Liver (tissue), 9 donors: ENCODE results near the gene ATP5F1B. TPM values are rescaled to one million over a fixed set of nuclear protein-coding genes. Genes with fewer than 3 reads are reported as not detected.

ENCODE experiments used
- DNase-seq: peaks from one replicate; pipeline ENCODE4 v3.0.0-alpha.2; 2017; ENCODE audit warnings: low spot score
- H3K27ac ChIP-seq, 2 donors: one replicate each; pipeline ENCODE4 v1.7.0; 2013; ENCODE audit warnings: inconsistent platforms in 2 of 2, low read length in 2 of 2, control low read depth in 1 of 2, low read depth in 1 of 2, mild to moderate bottlenecking in 1 of 2
- H3K27me3 ChIP-seq, 4 donors: one replicate each; pipeline versions ENCODE4 v1.6.1 to v1.7.0; 2013; ENCODE audit warnings: low read length in 3 of 4, inconsistent platforms in 1 of 4, mild to moderate bottlenecking in 1 of 4, moderate library complexity in 1 of 4; ENCODE audit not compliant: control insufficient read depth in 4 of 4, insufficient read depth in 4 of 4
- H3K36me3 ChIP-seq, 4 donors: one replicate each; pipeline versions ENCODE4 v1.6.1 to v1.7.0; 2013; ENCODE audit warnings: low read length in 3 of 4, mild to moderate bottlenecking in 3 of 4, low read depth in 1 of 4, moderate library complexity in 1 of 4; ENCODE audit not compliant: control insufficient read depth in 4 of 4, insufficient read depth in 3 of 4
- H3K4me1 ChIP-seq, 4 donors: one replicate each; pipeline versions ENCODE4 v1.6.1 to v1.7.0; 2013; ENCODE audit warnings: low read length in 3 of 4, mild to moderate bottlenecking in 3 of 4, moderate library complexity in 1 of 4; ENCODE audit not compliant: control insufficient read depth in 4 of 4, insufficient read depth in 4 of 4
- H3K4me3 ChIP-seq, 3 donors: one replicate each; pipeline versions ENCODE4 v1.6.1 to v1.7.0; 2013; ENCODE audit warnings: low read length in 3 of 3, control low read depth in 1 of 3, low read depth in 1 of 3, mild to moderate bottlenecking in 1 of 3
- H3K9ac ChIP-seq, 2 donors: one replicate each; pipeline ENCODE4 v1.7.0; 2013; ENCODE audit warnings: low read length in 2 of 2, mild to moderate bottlenecking in 2 of 2, moderate library complexity in 2 of 2, control low read depth in 1 of 2, low read depth in 1 of 2
- H3K9me3 ChIP-seq, 4 donors: one replicate each; pipeline versions ENCODE4 v1.6.1 to v1.7.0; 2013; ENCODE audit warnings: low read length in 3 of 4; ENCODE audit not compliant: control insufficient read depth in 4 of 4
- EGR1 ChIP-seq, 2 donors: IDR thresholded peaks; 2 replicates each; pipeline ENCODE4 v1.6.1; 2016 to 2018; ENCODE audit warnings: antibody characterized with exemption in 2 of 2, low read depth in 2 of 2
- FOXA1 ChIP-seq: IDR thresholded peaks from 2 replicates; pipeline ENCODE4 v1.6.1; 2016; ENCODE audit warnings: antibody characterized with exemption
- FOXA2 ChIP-seq: IDR thresholded peaks from 2 replicates; pipeline ENCODE4 v1.6.1; 2016; ENCODE audit warnings: antibody characterized with exemption
- GABPA ChIP-seq, 2 donors: IDR thresholded peaks in 1 of 2; conservative IDR thresholded peaks in 1 of 2; 2 replicates each; pipeline ENCODE4 v1.6.1; 2016; ENCODE audit warnings: antibody characterized with exemption in 2 of 2, mild to moderate bottlenecking in 1 of 2, moderate library complexity in 1 of 2
- HNF4A ChIP-seq, 2 donors: conservative IDR thresholded peaks; 2 replicates each; pipeline ENCODE4 v1.6.1; 2016; ENCODE audit warnings: antibody characterized with exemption in 2 of 2, mild to moderate bottlenecking in 2 of 2
- HNF4G ChIP-seq: IDR thresholded peaks from 2 replicates; pipeline ENCODE4 v1.6.1; 2016; ENCODE audit warnings: antibody characterized with exemption
- JUND ChIP-seq, 2 donors: IDR thresholded peaks; 2 replicates each; pipeline ENCODE4 v1.6.1; 2016; ENCODE audit warnings: antibody characterized with exemption in 2 of 2
- NR2F2 ChIP-seq: IDR thresholded peaks from 2 replicates; pipeline ENCODE4 v1.6.1; 2016; ENCODE audit warnings: antibody characterized with exemption
- RAD21 ChIP-seq, 2 donors: IDR thresholded peaks; 2 replicates each; pipeline ENCODE4 v1.6.1; 2016; ENCODE audit warnings: antibody characterized with exemption in 2 of 2, mild to moderate bottlenecking in 2 of 2
- RXRA ChIP-seq, 2 donors: IDR thresholded peaks; 2 replicates each; pipeline ENCODE4 v1.6.1; 2017 to 2018; ENCODE audit warnings: antibody characterized with exemption in 2 of 2, mild to moderate bottlenecking in 1 of 2
- SP1 ChIP-seq: IDR thresholded peaks from 2 replicates; pipeline ENCODE4 v1.6.1; 2018; ENCODE audit warnings: antibody characterized with exemption, mild to moderate bottlenecking
- TAF1 ChIP-seq: conservative IDR thresholded peaks from 2 replicates; pipeline ENCODE4 v1.6.1; 2016; ENCODE audit warnings: antibody characterized with exemption, mild to moderate bottlenecking
- YY1 ChIP-seq: IDR thresholded peaks from 2 replicates; pipeline ENCODE4 v1.6.1; 2016; ENCODE audit warnings: antibody characterized with exemption, mild to moderate bottlenecking
- WGBS: extraction: QIAGEN DNeasy Blood & Tissue Kit; methylation state at CpG from one replicate; pipeline ENCODE4 v1.1.7; 2013; 5-methylcytosine and 5-hydroxymethylcytosine counted together
- polyA plus RNA-seq, 2 donors: library from polyadenylated mRNA; stranded (reverse) in 1 of 2; unstranded in 1 of 2; fragments of 200-250 nt in 1 of 2; fragments of >200 nt in 1 of 2; fragmentation: Nextera tagmentation in 1 of 2; extraction: Ambion mirVana in 1 of 2; gene quantifications; one replicate each; pipeline versions ENCODE4 v1.2.1 to v1.2.3, GENCODE V29; 2013 to 2015
- total RNA-seq, 2 donors: library from RNA; depleted of rRNA; stranded (reverse); fragments of >200 nt; gene quantifications; one replicate each; pipeline ENCODE4 v1.2.3, GENCODE V29; 2014
- TF ChIP-seq, protein P1 (sequence below): IDR thresholded peaks from 2 replicates; pipeline ENCODE4 v1.6.1; 2016; ENCODE audit warnings: antibody characterized with exemption
- TF ChIP-seq, protein P2 (sequence below): IDR thresholded peaks from 2 replicates; pipeline ENCODE4 v1.6.1; 2016; ENCODE audit warnings: antibody characterized with exemption
- TF ChIP-seq, protein P3 (sequence below): IDR thresholded peaks from 2 replicates; pipeline ENCODE4 v1.6.1; 2016; ENCODE audit warnings: antibody characterized with exemption
- TF ChIP-seq, protein P4 (sequence below): IDR thresholded peaks from 2 replicates; pipeline ENCODE4 v1.6.1; 2016; ENCODE audit warnings: antibody characterized with exemption, mild to moderate bottlenecking
- TF ChIP-seq, protein P5 (sequence below): fragments of 150-350 bp; IDR thresholded peaks from 2 replicates; pipeline ENCODE4 v1.5.1; 2017; ENCODE audit warnings: improper control_type of control experiment, low read depth, low read length; ENCODE audit not compliant: missing input control
- donor health status: healthy.
- donor health status: healthy.
- donor health status: healthy.
- donor health status: healthy.
- donor health status: healthy.

ATP5F1B gene
- total and polyA plus RNA-seq, 4 donors: 273 to 569 (median 438) TPM

DNA sequence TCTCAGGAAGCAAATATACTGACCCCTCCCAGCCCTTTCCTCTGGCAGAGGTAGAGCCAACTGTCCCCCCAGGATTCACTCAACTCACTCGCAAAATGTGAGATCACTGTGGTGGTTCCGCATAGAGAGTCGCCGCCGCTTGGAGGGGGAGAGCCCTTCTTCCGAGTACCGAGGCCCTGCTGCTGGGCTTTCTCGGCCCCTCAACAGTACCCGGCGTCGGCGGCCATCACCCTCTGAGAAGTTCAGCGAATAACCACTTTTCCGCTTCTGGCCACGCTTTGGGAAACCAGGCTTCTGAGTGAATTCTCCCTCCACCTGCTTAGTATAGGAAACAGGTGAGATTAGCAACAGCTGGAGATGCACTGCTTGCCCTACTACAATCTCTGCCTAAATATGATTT, 46.7 kb downstream of the ATP5F1B start:
- H3K27ac ChIP-seq: no peak overlapping the region
- H3K9me3 ChIP-seq: no peaks in the 10 kb centered on the region
- no peak for DNase-seq
- H3K9ac ChIP-seq: no peak overlapping the region
- no peak for TF ChIP-seq NR2F2
- TF ChIP-seq, protein P1, sequence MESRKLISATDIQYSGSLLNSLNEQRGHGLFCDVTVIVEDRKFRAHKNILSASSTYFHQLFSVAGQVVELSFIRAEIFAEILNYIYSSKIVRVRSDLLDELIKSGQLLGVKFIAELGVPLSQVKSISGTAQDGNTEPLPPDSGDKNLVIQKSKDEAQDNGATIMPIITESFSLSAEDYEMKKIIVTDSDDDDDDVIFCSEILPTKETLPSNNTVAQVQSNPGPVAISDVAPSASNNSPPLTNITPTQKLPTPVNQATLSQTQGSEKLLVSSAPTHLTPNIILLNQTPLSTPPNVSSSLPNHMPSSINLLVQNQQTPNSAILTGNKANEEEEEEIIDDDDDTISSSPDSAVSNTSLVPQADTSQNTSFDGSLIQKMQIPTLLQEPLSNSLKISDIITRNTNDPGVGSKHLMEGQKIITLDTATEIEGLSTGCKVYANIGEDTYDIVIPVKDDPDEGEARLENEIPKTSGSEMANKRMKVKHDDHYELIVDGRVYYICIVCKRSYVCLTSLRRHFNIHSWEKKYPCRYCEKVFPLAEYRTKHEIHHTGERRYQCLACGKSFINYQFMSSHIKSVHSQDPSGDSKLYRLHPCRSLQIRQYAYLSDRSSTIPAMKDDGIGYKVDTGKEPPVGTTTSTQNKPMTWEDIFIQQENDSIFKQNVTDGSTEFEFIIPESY: no peak
- no peak for TF ChIP-seq TAF1
- H3K4me3 ChIP-seq: no peak overlapping the region
- peaks cover 33 to 73% (median 67%) of the 10 kb centered on the region in 4 donors for H3K36me3 ChIP-seq
- WGBS: 96% methylated on average over 15 of the region's 15 CpGs
- H3K4me1 ChIP-seq: no peaks in the 10 kb centered on the region
- no peaks in the 10 kb centered on the region for H3K27me3 ChIP-seq

DNA sequence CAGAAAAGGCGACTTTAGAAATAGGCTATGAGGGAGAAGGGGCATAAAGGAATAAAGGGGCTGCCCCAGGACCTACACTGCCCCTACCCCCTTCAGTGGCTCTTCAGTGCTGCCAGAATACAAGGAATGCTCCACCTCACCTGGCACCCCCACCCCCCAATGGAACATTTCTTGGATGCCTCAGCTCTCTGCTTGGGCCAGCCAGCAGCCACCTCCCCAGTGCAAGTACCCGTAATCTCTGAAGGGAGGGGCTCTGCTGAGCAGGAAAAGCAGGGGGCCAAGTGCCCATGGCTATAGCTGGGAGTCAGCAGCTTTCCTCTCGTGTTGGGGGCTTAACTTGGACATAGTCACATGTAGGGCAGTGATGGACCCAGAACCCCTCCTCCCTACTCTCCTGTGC, 49.0 kb downstream of the ATP5F1B start:
- DNase-seq: no peak
- 88% methylated on average over 3 of the region's 3 CpGs for WGBS
- Histone ChIP-seq H3K4me1 (no peaks in the 10 kb centered on the region), H3K9me3 (no peaks in the 10 kb centered on the region), H3K9ac (no peak overlapping the region), H3K4me3 (no peak overlapping the region), H3K27me3 (no peaks in the 10 kb centered on the region), H3K36me3 (peaks cover 23 to 53% (median 49%) of the 10 kb centered on the region in 4 donors), H3K27ac (no peak overlapping the region)
- TF ChIP-seq, protein P2, sequence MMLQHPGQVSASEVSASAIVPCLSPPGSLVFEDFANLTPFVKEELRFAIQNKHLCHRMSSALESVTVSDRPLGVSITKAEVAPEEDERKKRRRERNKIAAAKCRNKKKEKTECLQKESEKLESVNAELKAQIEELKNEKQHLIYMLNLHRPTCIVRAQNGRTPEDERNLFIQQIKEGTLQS: no peak
- TF ChIP-seq, protein P3, sequence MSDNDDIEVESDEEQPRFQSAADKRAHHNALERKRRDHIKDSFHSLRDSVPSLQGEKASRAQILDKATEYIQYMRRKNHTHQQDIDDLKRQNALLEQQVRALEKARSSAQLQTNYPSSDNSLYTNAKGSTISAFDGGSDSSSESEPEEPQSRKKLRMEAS: no peak
- TF ChIP-seq SP1 (no peak), TAF1 (no peak), RXRA (IDR thresholded peaks at IDR 0.05) (no peak), FOXA1 (no peak), RAD21 (IDR thresholded peaks at IDR 0.05) (no peak), HNF4A (conservative IDR thresholded peaks at IDR 0.05) (no peak), YY1 (no peak), GABPA (IDR thresholded peaks at IDR 0.05 in 1 of 2, conservative IDR thresholded peaks at IDR 0.05 in 1 of 2) (no peak), NR2F2 (no peak), JUND (IDR thresholded peaks at IDR 0.05) (no peak), FOXA2 (no peak), EGR1 (IDR thresholded peaks at IDR 0.05; ENCODE audit: low read depth in 2 of 2) (no peak), HNF4G (no peak)
- TF ChIP-seq, protein P4, sequence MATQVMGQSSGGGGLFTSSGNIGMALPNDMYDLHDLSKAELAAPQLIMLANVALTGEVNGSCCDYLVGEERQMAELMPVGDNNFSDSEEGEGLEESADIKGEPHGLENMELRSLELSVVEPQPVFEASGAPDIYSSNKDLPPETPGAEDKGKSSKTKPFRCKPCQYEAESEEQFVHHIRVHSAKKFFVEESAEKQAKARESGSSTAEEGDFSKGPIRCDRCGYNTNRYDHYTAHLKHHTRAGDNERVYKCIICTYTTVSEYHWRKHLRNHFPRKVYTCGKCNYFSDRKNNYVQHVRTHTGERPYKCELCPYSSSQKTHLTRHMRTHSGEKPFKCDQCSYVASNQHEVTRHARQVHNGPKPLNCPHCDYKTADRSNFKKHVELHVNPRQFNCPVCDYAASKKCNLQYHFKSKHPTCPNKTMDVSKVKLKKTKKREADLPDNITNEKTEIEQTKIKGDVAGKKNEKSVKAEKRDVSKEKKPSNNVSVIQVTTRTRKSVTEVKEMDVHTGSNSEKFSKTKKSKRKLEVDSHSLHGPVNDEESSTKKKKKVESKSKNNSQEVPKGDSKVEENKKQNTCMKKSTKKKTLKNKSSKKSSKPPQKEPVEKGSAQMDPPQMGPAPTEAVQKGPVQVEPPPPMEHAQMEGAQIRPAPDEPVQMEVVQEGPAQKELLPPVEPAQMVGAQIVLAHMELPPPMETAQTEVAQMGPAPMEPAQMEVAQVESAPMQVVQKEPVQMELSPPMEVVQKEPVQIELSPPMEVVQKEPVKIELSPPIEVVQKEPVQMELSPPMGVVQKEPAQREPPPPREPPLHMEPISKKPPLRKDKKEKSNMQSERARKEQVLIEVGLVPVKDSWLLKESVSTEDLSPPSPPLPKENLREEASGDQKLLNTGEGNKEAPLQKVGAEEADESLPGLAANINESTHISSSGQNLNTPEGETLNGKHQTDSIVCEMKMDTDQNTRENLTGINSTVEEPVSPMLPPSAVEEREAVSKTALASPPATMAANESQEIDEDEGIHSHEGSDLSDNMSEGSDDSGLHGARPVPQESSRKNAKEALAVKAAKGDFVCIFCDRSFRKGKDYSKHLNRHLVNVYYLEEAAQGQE: no peak
- TF ChIP-seq, protein P1: no peak
- TF ChIP-seq, protein P5, sequence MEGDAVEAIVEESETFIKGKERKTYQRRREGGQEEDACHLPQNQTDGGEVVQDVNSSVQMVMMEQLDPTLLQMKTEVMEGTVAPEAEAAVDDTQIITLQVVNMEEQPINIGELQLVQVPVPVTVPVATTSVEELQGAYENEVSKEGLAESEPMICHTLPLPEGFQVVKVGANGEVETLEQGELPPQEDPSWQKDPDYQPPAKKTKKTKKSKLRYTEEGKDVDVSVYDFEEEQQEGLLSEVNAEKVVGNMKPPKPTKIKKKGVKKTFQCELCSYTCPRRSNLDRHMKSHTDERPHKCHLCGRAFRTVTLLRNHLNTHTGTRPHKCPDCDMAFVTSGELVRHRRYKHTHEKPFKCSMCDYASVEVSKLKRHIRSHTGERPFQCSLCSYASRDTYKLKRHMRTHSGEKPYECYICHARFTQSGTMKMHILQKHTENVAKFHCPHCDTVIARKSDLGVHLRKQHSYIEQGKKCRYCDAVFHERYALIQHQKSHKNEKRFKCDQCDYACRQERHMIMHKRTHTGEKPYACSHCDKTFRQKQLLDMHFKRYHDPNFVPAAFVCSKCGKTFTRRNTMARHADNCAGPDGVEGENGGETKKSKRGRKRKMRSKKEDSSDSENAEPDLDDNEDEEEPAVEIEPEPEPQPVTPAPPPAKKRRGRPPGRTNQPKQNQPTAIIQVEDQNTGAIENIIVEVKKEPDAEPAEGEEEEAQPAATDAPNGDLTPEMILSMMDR: no peak
